ENCODE results near the gene OMG. TPM values are rescaled to one million over a fixed set of nuclear protein-coding genes. Genes with fewer than 3 reads are reported as not detected.
"Not testable (repeated sequence)": the region's sequence is repeated elsewhere in the genome, so short reads cannot be mapped to it uniquely, and the experiment has no call there.

Gene OMG
- total RNA-seq, 1 donor = under 0.01 TPM

GRCh38 chr17:31308372-31309334, 11.6 kb upstream of the OMG start:
- DNase-seq (ENCODE audit: low read depth in 2 of 3, low spot score in 2 of 3) = peak in 1 of 3 donors; percentile 51

GRCh38 chr17:31307640-31308039, 10.6 kb upstream of the OMG start:
- no peak for DNase-seq (ENCODE audit: low read depth in 2 of 3, low spot score in 2 of 3)

- no peak for DNase-seq (ENCODE audit: low read depth in 2 of 3, low spot score in 2 of 3)
These were observed 2.6 kb upstream of the OMG start for GRCh38 chr17:31299624-31300023.

- DNase-seq (ENCODE audit: low read depth in 2 of 3, low spot score in 2 of 3) = no peak
These were observed 897 bp downstream of the OMG start for GRCh38 chr17:31296142-31296541.

- DNase-seq (ENCODE audit: low read depth in 2 of 3, low spot score in 2 of 3) = no peak
These were observed 1.6 kb downstream of the OMG start for GRCh38 chr17:31295489-31295871.

GRCh38 chr17:31294820-31295488, 2.1 kb downstream of the OMG start:
- no peak for DNase-seq (ENCODE audit: low read depth in 2 of 3, low spot score in 2 of 3)

- no peak for DNase-seq (ENCODE audit: low read depth in 2 of 3, low spot score in 2 of 3)
These were observed 2.8 kb downstream of the OMG start for GRCh38 chr17:31294231-31294630.

- DNase-seq (ENCODE audit: low read depth in 2 of 3, low spot score in 2 of 3) = no peak
These were observed 3.5 kb downstream of the OMG start for GRCh38 chr17:31293581-31293980.

GRCh38 chr17:31291820-31292219, 5.2 kb downstream of the OMG start:
- DNase-seq (ENCODE audit: low read depth in 2 of 3, low spot score in 2 of 3) = no peak

GRCh38 chr17:31289790-31290189, 7.2 kb downstream of the OMG start:
- DNase-seq (ENCODE audit: low read depth in 2 of 3, low spot score in 2 of 3) = no peak

- DNase-seq (ENCODE audit: low read depth in 2 of 3, low spot score in 2 of 3) = not testable (repeated sequence)
These were observed 9.1 kb downstream of the OMG start for GRCh38 chr17:31287932-31288331.

GRCh38 chr17:31286587-31286986, 10.5 kb downstream of the OMG start:
- no peak for DNase-seq (ENCODE audit: low read depth in 2 of 3, low spot score in 2 of 3)

- no peak for DNase-seq (ENCODE audit: low read depth in 2 of 3, low spot score in 2 of 3)
These were observed 13.2 kb downstream of the OMG start for GRCh38 chr17:31283841-31284240.

GRCh38 chr17:31281061-31281460, 16.0 kb downstream of the OMG start:
- no peak for DNase-seq (ENCODE audit: low read depth in 2 of 3, low spot score in 2 of 3)

GRCh38 chr17:31279401-31279800, 17.6 kb downstream of the OMG start:
- no peak for DNase-seq (ENCODE audit: low read depth in 2 of 3, low spot score in 2 of 3)

- no peak for DNase-seq (ENCODE audit: low read depth in 2 of 3, low spot score in 2 of 3)
These were observed 21.9 kb downstream of the OMG start for GRCh38 chr17:31275116-31275515.

GRCh38 chr17:31274252-31274651, 22.8 kb downstream of the OMG start:
- DNase-seq (ENCODE audit: low read depth in 2 of 3, low spot score in 2 of 3) = no peak

GRCh38 chr17:31273516-31273915, 23.5 kb downstream of the OMG start:
- DNase-seq (ENCODE audit: low read depth in 2 of 3, low spot score in 2 of 3) = no peak

GRCh38 chr17:31272803-31273202, 24.2 kb downstream of the OMG start:
- no peak for DNase-seq (ENCODE audit: low read depth in 2 of 3, low spot score in 2 of 3)

- DNase-seq (ENCODE audit: low read depth in 2 of 3, low spot score in 2 of 3) = no peak
These were observed 24.8 kb downstream of the OMG start for GRCh38 chr17:31272236-31272635.

GRCh38 chr17:31269578-31269983, 27.5 kb downstream of the OMG start:
- no peak for DNase-seq (ENCODE audit: low read depth in 2 of 3, low spot score in 2 of 3)

- no peak for DNase-seq (ENCODE audit: low read depth in 2 of 3, low spot score in 2 of 3)
These were observed 27.9 kb downstream of the OMG start for GRCh38 chr17:31269036-31269577.
